ENCODE data around the gene MAFG.

The MAFG gene

GRCh38 chr17:81889602-81890001 is 37.9 kb downstream of the MAFG start:
- DNase-seq = no peak

- no peak for DNase-seq
Measured at GRCh38 chr17:81888988-81889595, 38.4 kb downstream of the MAFG start.

- no peak for DNase-seq
Measured at GRCh38 chr17:81888105-81888987, 39.2 kb downstream of the MAFG start.

- DNase-seq = peak; percentile 64
Measured at GRCh38 chr17:81885869-81886548, 41.5 kb downstream of the MAFG start.

- no peak for DNase-seq
Measured at GRCh38 chr17:81885454-81885853, 42.1 kb downstream of the MAFG start.

GRCh38 chr17:81884968-81885367 is 42.6 kb downstream of the MAFG start:
- no peak for DNase-seq

GRCh38 chr17:81884520-81884919 is 43.0 kb downstream of the MAFG start:
- no peak for DNase-seq

GRCh38 chr17:81879121-81879520 is 48.4 kb downstream of the MAFG start:
- no peak for DNase-seq

- DNase-seq = no peak
Measured at GRCh38 chr17:81878294-81878693, 49.2 kb downstream of the MAFG start.

- DNase-seq = no peak
Measured at GRCh38 chr17:81877569-81877968, 50.0 kb downstream of the MAFG start.

GRCh38 chr17:81871387-81872230 is 55.9 kb downstream of the MAFG start:
- DNase-seq = no peak

GRCh38 chr17:81870981-81871386 is 56.6 kb downstream of the MAFG start, which contains the start of gene ARHGDIA:
Gene ARHGDIA, minus strand, starts transcription at chr17:81871337. Its CDS starts 1,407 bp downstream, at chr17:81869930.
- DNase-seq = peak; percentile 74

- DNase-seq = no peak
Measured at GRCh38 chr17:81870131-81870980, 57.2 kb downstream of the MAFG start.

GRCh38 chr17:81869221-81870130 is 58.1 kb downstream of the MAFG start:
- no peak for DNase-seq

GRCh38 chr17:81868674-81869220 is 58.8 kb downstream of the MAFG start:
- DNase-seq = no peak

Measured in NCI-H1694 (cell line).